Measurements from ENCODE around the gene FBXO40.

DNA sequence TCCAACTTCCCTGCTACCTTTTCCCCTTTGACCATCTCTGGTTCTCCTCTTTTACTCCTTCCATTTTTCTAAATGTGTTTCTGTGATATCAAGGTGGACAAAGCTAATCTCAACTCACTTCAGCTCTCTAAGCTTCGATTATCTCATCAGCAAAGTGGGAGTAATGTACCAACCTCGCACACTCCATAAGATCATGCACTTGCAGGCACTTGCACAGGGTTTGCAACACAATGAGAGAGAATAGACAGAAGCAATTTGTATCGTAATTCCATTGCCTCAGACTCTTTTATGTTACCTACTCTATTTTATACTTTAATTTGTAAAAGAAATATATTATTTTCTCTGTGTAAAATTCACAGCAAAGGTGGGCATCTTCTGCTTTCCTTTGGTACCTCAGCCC, 40.4 kb upstream of the FBXO40 start:
- TF ChIP-seq CTCF (IDR thresholded peaks at IDR 0.05) (no peak), POLR2A (IDR thresholded peaks at IDR 0.05) (no peak), POLR2AphosphoS5 (IDR thresholded peaks at IDR 0.05) (no peak)
